Right lobe of liver (tissue), 6 donors: ENCODE data around the gene TNFAIP6. TPM values are rescaled to one million over a fixed set of nuclear protein-coding genes. Genes with fewer than 3 reads are reported as not detected.

Experiments used
- ATAC-seq, 4 donors: fragments of 200-7000 bp; cut with Tn5 transposase; one replicate each; pipeline ENCODE4 v1.9.1; 2020; ENCODE audit warnings: mild to moderate bottlenecking in 4 of 4, moderate library complexity in 4 of 4
- DNase-seq, 3 donors: peaks; one replicate each; pipeline ENCODE4 v3.0.0-alpha.2; 2020
- H3K27ac ChIP-seq, 3 donors: fragments of 200-600 bp; one replicate each; pipeline ENCODE4 v1.8.0; 2022
- H3K27me3 ChIP-seq, 2 donors: fragments of 200-600 bp; one replicate each; pipeline ENCODE4 v1.8.0; 2022
- H3K36me3 ChIP-seq, 4 donors: fragments of 200-600 bp; sonication (generic) in 1 of 4; one replicate each; pipeline versions ENCODE4 v1.5.1 to v1.8.0; 2017 to 2022; ENCODE audit warnings: control low read depth in 1 of 4
- H3K4me1 ChIP-seq, 4 donors: fragments of 200-600 bp; sonication (generic) in 1 of 4; one replicate each; pipeline versions ENCODE4 v1.5.1 to v1.8.0; 2017 to 2022; ENCODE audit warnings: control low read depth in 1 of 4
- H3K4me3 ChIP-seq, 3 donors: fragments of 200-600 bp; one replicate each; pipeline ENCODE4 v1.8.0; 2022
- H3K9me3 ChIP-seq, 4 donors: fragments of 200-600 bp; sonication (generic) in 1 of 4; one replicate each; pipeline versions ENCODE4 v1.5.1 to v1.8.0; 2017 to 2022; ENCODE audit warnings: control low read depth in 1 of 4
- CTCF ChIP-seq, 4 donors: fragments of 200-600 bp in 3 of 4; fragments of 450-650 bp in 1 of 4; IDR thresholded peaks; one replicate each; pipeline versions ENCODE4 v1.5.1 to v1.8.0; 2016 to 2022; ENCODE audit warnings: antibody characterized with exemption in 4 of 4, mild to moderate bottlenecking in 2 of 4
- POLR2A ChIP-seq: fragments of 450-650 bp; IDR thresholded peaks from one replicate; pipeline ENCODE4 v1.6.1; 2017; ENCODE audit warnings: antibody characterized with exemption, mild to moderate bottlenecking
- WGBS: methylation state at CpG from one replicate; pipeline ENCODE4 v1.1.6; 2018; ENCODE audit warnings: low coverage, low lambda C conversion rate; ENCODE audit not compliant: insufficient coverage; ENCODE audit errors: missing lambda C conversion rate; 5-methylcytosine and 5-hydroxymethylcytosine counted together
- intact Hi-C, 2 donors: fragments of 100-400 bp; cut with DNase I; formaldehyde crosslinking; loops; one replicate each; pipeline versions ENCODE4 v1.11.2 to v1.14.1; 2022
- total RNA-seq, 6 experiments: library from RNA; depleted of rRNA in 2 of 6; stranded (reverse); fragments of >200 nt in 2 of 6; fragmentation: NEBNext Ultra II Directional in 3 of 6; extraction: Animal tissue kit (Norgen Biotek cat#: 25700) in 3 of 6; gene quantifications; one replicate each; pipeline versions ENCODE4 v1.1.0 to v1.2.4, GENCODE V29; 2016 to 2023
- donor health status: DM: no; HTN: yes; CAD: no.
- donor health status: DM: no; HTN: no; CAD: no.
- donor health status: DM: no; HTN: no; CAD: no.
- donor health status: DM: no; HTN: yes; CAD: no.
- donor health status: DM: no; HTN: yes; CAD: no.

The TNFAIP6 gene
- total RNA-seq, 6 experiments from 2014 or later: 0.15 to 0.31 TPM; not detected in 4

- Histone ChIP-seq H3K36me3 (no peaks in the 10 kb centered on the region), H3K9me3 (no peaks in the 10 kb centered on the region), H3K4me3 (no peak overlapping the region), H3K4me1 (no peaks in the 10 kb centered on the region), H3K27me3 (no peaks in the 10 kb centered on the region), H3K27ac (no peak overlapping the region)
- intact Hi-C loops: no loop called here
- DNase-seq: no peak
- TF ChIP-seq CTCF (IDR thresholded peaks at IDR 0.05) (no peak), POLR2A (no peak)
- no peak for ATAC-seq
These were observed 10.1 kb upstream of the TNFAIP6 start for GRCh38 chr2:151347294-151347693.

GRCh38 chr2:151347906-151348305 is 9.5 kb upstream of the TNFAIP6 start:
- peak in 1 of 4 donors; percentile 44 for ATAC-seq
- DNase-seq: no peak
- Histone ChIP-seq H3K27ac (no peak overlapping the region), H3K36me3 (no peaks in the 10 kb centered on the region), H3K4me1 (no peaks in the 10 kb centered on the region), H3K9me3 (no peaks in the 10 kb centered on the region), H3K4me3 (no peak overlapping the region), H3K27me3 (no peaks in the 10 kb centered on the region)
- intact Hi-C loops: no loop called here
- TF ChIP-seq CTCF (IDR thresholded peaks at IDR 0.05) (no peak), POLR2A (no peak)
- WGBS: 18% methylated on average over 4 of the region's 5 CpGs

GRCh38 chr2:151350579-151351195 is 6.7 kb upstream of the TNFAIP6 start:
- no peak overlapping the region for H3K27ac ChIP-seq

GRCh38 chr2:151353995-151354394 is 3.4 kb upstream of the TNFAIP6 start:
- Histone ChIP-seq H3K9me3 (no peaks in the 10 kb centered on the region), H3K4me1 (no peaks in the 10 kb centered on the region), H3K4me3 (no peak overlapping the region), H3K27ac (no peak overlapping the region), H3K36me3 (no peaks in the 10 kb centered on the region), H3K27me3 (no peaks in the 10 kb centered on the region)
- TF ChIP-seq POLR2A (no peak), CTCF (IDR thresholded peaks at IDR 0.05) (no peak)
- intact Hi-C loops: no loop called here
- DNase-seq (no peak), ATAC-seq (no peak)
- 68% methylated on average over 2 of the region's 2 CpGs for WGBS

More at GRCh38 chr2:151350579-151351195, 6.7 kb upstream of the TNFAIP6 start:
- H3K9me3 ChIP-seq: no peaks in the 10 kb centered on the region
- H3K4me3 ChIP-seq: no peak overlapping the region
- ATAC-seq: no peak
- no peaks in the 10 kb centered on the region for H3K27me3 ChIP-seq
- TF ChIP-seq CTCF (IDR thresholded peaks at IDR 0.05) (no peak), POLR2A (no peak)
- no peaks in the 10 kb centered on the region for H3K4me1 ChIP-seq
- H3K36me3 ChIP-seq: no peaks in the 10 kb centered on the region
- WGBS: 93% methylated on average over 4 of the region's 4 CpGs
- no peak for DNase-seq
- intact Hi-C loops: no loop called here

- Histone ChIP-seq H3K9me3 (no peaks in the 10 kb centered on the region), H3K4me1 (no peaks in the 10 kb centered on the region), H3K27ac (no peak overlapping the region), H3K27me3 (no peaks in the 10 kb centered on the region), H3K4me3 (no peak overlapping the region), H3K36me3 (no peaks in the 10 kb centered on the region)
- intact Hi-C loops: no loop called here
- TF ChIP-seq CTCF (IDR thresholded peaks at IDR 0.05) (no peak), POLR2A (no peak)
- ATAC-seq: no peak
- 92% methylated on average over 4 of the region's 8 CpGs for WGBS
- DNase-seq: no peak
These were observed 2.6 kb upstream of the TNFAIP6 start for GRCh38 chr2:151354807-151355206.
